HL-60 (cell line): ENCODE data around the gene RPIA.

Experiments used
- CTCF ChIP-seq: IDR thresholded peaks from one replicate; pipeline ENCODE4 v1.5.1; 2011; ENCODE audit warnings: low read length, control low read depth, inconsistent platforms; ENCODE audit not compliant: insufficient read depth
- TF ChIP-seq, protein P1 (sequence below): IDR thresholded peaks from 2 replicates; pipeline ENCODE4 v1.6.1; 2012; ENCODE audit warnings: low read depth; ENCODE audit not compliant: insufficient replicate concordance

DNA sequence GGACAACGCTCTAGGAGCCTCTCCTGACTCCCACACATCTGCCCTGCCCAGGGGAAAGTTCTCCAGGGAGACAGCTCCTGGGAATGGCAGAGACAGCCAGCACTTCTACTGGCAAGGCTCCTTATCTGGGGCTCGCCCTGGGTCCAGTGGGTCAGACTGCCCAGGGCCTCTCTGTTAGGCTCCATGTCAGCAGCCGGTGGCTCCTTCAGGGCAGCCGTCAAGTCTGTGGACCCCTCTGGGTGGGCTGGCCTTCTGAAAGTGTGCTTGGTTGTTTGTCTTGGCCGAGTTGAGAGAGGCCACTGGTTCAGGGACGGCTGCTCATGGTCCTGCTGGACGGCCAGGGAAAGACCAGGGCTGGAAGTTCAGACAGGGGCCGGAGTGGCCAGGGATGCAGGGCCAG lies 65.6 kb downstream of the RPIA start:
- TF ChIP-seq, protein P1, sequence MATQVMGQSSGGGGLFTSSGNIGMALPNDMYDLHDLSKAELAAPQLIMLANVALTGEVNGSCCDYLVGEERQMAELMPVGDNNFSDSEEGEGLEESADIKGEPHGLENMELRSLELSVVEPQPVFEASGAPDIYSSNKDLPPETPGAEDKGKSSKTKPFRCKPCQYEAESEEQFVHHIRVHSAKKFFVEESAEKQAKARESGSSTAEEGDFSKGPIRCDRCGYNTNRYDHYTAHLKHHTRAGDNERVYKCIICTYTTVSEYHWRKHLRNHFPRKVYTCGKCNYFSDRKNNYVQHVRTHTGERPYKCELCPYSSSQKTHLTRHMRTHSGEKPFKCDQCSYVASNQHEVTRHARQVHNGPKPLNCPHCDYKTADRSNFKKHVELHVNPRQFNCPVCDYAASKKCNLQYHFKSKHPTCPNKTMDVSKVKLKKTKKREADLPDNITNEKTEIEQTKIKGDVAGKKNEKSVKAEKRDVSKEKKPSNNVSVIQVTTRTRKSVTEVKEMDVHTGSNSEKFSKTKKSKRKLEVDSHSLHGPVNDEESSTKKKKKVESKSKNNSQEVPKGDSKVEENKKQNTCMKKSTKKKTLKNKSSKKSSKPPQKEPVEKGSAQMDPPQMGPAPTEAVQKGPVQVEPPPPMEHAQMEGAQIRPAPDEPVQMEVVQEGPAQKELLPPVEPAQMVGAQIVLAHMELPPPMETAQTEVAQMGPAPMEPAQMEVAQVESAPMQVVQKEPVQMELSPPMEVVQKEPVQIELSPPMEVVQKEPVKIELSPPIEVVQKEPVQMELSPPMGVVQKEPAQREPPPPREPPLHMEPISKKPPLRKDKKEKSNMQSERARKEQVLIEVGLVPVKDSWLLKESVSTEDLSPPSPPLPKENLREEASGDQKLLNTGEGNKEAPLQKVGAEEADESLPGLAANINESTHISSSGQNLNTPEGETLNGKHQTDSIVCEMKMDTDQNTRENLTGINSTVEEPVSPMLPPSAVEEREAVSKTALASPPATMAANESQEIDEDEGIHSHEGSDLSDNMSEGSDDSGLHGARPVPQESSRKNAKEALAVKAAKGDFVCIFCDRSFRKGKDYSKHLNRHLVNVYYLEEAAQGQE, result no peak
- no peak for TF ChIP-seq CTCF
